Muscle of leg (tissue), 11 donors: Measurements from ENCODE around the gene MRPS26. TPM values are rescaled to one million over a fixed set of nuclear protein-coding genes. Genes with fewer than 3 reads are reported as not detected.
"Not testable (repeated sequence)": the region's sequence is repeated elsewhere in the genome, so short reads cannot be mapped to it uniquely, and the experiment has no call there.

Experiments used
- DNase-seq: peaks from one replicate; pipeline ENCODE4 v3.0.0; 2013
- H3K27ac ChIP-seq: one replicate; pipeline ENCODE4 v1.5.1; 2013; ENCODE audit warnings: mild to moderate bottlenecking, low read length, control low read depth
- H3K27me3 ChIP-seq: one replicate; pipeline ENCODE4 v1.6.1; 2013; ENCODE audit warnings: low read length; ENCODE audit not compliant: control insufficient read depth, insufficient read depth
- H3K36me3 ChIP-seq: one replicate; pipeline ENCODE4 v1.6.1; 2013; ENCODE audit warnings: low read length; ENCODE audit not compliant: control insufficient read depth, insufficient read depth
- H3K4me1 ChIP-seq: one replicate; pipeline ENCODE4 v1.6.1; 2013; ENCODE audit warnings: low read length; ENCODE audit not compliant: control insufficient read depth, insufficient read depth
- H3K4me3 ChIP-seq: one replicate; pipeline ENCODE4 v1.5.1; 2013; ENCODE audit warnings: low read length, control low read depth
- H3K9me3 ChIP-seq: replicated peaks from 2 replicates; pipeline ENCODE4 v1.6.1; 2013; ENCODE audit warnings: low read depth, low read length; ENCODE audit not compliant: control insufficient read depth
- WGBS: methylation state at CpG from one replicate; pipeline ENCODE4 v1.1.5; 2013; ENCODE audit warnings: missing lambda C conversion rate; ENCODE audit not compliant: insufficient coverage; 5-methylcytosine and 5-hydroxymethylcytosine counted together
- polyA plus RNA-seq, 8 donors: library from polyadenylated mRNA; unstranded; fragments of 120-200 nt; gene quantifications; one replicate each; pipeline versions ENCODE4 v1.2.1 to v1.2.3, GENCODE V29; 2013; ENCODE audit warnings: inconsistent platforms in 1 of 8, low replicate concordance in 1 of 8; ENCODE audit not compliant: insufficient read length in 8 of 8, insufficient read depth in 1 of 8
- total RNA-seq: library from RNA; stranded (reverse); fragments of 120-200 nt; gene quantifications from one replicate; pipeline ENCODE4 v1.2.4, GENCODE V29; 2013

The MRPS26 gene
- total and polyA plus RNA-seq, 9 donors = 37.3 to 47.2 (median 39.6) TPM

DNA sequence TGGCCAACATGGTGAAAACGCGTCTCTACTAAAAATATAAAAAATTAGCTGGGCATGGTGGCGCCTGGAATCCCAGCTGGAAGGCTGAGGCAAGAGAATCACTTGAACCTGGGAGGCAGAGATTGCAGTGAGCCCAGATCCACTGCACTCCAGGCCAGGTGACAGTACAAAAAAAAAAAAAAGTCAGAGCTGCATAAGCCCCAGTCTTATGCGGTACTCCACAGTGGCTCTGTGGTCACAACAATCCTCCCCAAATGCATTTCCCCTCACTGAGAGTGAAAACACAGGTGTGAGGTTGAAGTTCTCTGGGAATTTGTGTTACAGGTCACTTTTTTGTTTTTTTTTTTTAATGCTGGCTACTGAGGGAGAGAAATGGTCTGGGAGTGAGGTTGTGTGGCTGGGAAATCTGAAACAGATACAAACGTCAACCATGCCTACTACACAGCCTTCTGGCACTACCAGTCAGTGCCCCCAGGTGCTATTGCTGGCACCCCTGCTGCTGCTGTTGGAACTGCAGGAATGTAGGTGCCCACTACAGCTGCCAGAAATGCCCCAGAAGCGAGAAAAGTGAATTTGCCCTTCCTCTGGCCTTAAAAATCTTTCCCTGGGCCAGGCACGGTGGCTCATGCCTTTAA is 5.7 kb downstream of the MRPS26 start:
- DNase-seq = no peak
- H3K4me1 ChIP-seq = peaks cover 15% of the 10 kb centered on the region
- no peak overlapping the region for H3K27ac ChIP-seq
- WGBS = 55% methylated on average over 3 of the region's 7 CpGs
- H3K36me3 ChIP-seq = peaks cover 31% of the 10 kb centered on the region
- no peaks in the 10 kb centered on the region for H3K27me3 ChIP-seq
- H3K9me3 ChIP-seq = no peaks in the 10 kb centered on the region
- H3K4me3 ChIP-seq = no peak overlapping the region

DNA sequence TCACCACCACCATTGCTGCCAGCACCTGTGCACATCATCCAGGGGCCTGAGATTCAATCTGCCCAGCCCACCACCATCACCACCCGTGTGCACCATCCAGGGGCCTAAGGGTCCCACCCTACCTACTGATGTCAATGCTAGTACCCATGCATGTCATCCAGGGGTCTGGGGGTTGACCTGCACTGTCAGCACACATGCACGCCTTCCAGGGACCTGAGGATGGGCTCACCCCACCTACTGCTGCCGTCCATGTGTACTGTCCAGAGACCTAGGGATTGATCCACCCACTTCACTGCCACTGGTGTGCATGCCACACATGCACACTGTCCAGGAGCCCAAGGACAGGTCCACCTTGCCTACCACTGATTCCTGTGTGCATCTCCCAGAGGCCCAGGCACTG is 13.6 kb downstream of the MRPS26 start:
- H3K27me3 ChIP-seq = no peaks in the 10 kb centered on the region
- no peak overlapping the region for H3K27ac ChIP-seq
- no peaks in the 10 kb centered on the region for H3K36me3 ChIP-seq
- no peaks in the 10 kb centered on the region for H3K4me1 ChIP-seq
- no peak for DNase-seq
- H3K4me3 ChIP-seq = no peak overlapping the region
- no peaks in the 10 kb centered on the region for H3K9me3 ChIP-seq
- 92% methylated on average over 3 of the region's 3 CpGs for WGBS

DNA sequence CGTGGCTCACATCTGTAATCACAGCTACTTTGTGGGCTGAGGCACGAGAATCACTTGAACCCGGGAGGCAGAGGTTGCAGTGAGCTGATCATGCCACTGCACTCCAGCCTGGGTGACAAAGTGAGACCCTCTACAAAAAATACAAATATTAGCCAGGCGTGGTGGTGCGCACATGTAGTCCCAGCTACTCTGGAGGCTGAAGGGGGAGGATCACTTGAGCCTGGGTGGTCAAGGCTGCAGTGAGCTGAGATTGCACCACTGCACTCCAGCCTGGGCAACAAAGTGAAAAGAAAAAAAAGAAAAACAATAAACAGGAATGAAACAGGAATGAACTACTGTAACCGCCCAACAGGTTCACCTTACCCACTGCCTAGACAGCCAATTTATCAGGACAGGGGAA is 18.3 kb downstream of the MRPS26 start:
- H3K4me1 ChIP-seq, DNase-seq, H3K27me3 ChIP-seq, H3K27ac ChIP-seq, H3K4me3 ChIP-seq, H3K9me3 ChIP-seq, H3K36me3 ChIP-seq: not testable (repeated sequence)
- 71% methylated on average over 3 of the region's 6 CpGs for WGBS

DNA sequence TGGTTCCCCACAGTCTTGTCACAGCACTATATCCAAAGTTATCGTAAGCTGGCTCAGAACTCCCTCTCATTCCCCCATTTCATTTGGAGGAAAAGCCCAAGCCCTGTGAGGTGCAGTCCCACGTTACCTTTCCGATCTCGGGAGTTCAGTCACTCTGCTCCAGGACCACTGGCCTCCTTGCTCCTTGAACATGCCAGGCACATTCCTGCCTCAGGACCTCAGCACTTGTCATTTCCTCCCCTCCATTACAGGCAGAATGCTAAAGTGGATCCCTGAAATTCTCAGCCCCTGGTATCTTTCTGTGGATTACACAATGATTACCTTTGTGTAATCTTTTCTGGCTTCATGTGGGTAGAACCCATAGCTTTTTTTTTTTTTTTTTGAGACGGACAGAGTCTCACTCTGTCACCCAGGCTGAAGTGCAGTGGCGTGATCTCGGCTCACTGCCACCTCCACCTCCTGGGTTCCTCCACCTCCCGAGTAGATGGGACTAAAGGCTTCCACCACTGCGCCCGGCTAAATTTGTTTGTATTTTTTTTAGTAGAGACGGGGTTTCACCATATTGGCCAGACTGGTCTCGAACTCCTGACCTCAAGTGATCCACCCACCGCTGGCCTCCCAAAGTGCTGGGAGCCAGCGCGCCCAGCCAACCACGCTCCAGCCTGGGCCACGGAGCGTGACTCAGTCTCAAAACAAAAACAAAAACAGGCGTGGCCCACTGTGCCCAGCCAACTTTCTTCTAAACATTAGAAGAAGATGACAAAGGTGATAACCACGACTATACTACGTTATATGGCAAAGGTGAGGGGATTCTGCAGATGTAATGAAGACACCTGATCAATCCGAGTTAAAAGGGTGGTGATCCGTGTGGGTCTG is 21.5 kb downstream of the MRPS26 start:
- no peak for DNase-seq
- 78% methylated on average over 14 of the region's 23 CpGs for WGBS
- Histone ChIP-seq H3K36me3 (no peaks in the 10 kb centered on the region), H3K4me3 (no peak overlapping the region), H3K4me1 (peaks cover 8% of the 10 kb centered on the region), H3K9me3 (no peaks in the 10 kb centered on the region), H3K27me3 (peaks cover 19% of the 10 kb centered on the region), H3K27ac (no peak overlapping the region)

DNA sequence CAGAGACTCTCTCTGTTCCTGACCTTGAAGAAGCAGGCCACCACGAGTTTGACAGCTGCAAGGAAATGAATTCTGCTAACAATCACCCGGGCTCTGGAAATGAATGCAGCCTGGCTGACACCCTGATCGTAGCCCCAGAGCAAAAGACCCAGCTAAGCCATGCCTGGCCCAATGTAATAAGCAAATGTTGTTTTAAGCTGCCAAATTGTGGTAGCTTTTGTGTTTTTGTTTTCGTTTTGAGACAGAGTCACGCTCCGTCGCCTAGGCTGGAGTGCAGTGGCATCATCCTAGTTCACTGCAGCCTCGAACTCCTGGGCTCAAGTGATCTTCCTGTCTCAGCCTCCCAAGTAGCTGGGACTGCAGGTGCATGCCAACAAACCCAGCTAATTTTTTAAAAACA is 22.2 kb downstream of the MRPS26 start:
- Histone ChIP-seq H3K4me3 (no peak overlapping the region), H3K36me3 (no peaks in the 10 kb centered on the region), H3K9me3 (no peaks in the 10 kb centered on the region), H3K27ac (no peak overlapping the region), H3K27me3 (peaks cover 26% of the 10 kb centered on the region), H3K4me1 (peaks cover 10% of the 10 kb centered on the region)
- 66% methylated on average over 7 of the region's 8 CpGs for WGBS
- DNase-seq = no peak

DNA sequence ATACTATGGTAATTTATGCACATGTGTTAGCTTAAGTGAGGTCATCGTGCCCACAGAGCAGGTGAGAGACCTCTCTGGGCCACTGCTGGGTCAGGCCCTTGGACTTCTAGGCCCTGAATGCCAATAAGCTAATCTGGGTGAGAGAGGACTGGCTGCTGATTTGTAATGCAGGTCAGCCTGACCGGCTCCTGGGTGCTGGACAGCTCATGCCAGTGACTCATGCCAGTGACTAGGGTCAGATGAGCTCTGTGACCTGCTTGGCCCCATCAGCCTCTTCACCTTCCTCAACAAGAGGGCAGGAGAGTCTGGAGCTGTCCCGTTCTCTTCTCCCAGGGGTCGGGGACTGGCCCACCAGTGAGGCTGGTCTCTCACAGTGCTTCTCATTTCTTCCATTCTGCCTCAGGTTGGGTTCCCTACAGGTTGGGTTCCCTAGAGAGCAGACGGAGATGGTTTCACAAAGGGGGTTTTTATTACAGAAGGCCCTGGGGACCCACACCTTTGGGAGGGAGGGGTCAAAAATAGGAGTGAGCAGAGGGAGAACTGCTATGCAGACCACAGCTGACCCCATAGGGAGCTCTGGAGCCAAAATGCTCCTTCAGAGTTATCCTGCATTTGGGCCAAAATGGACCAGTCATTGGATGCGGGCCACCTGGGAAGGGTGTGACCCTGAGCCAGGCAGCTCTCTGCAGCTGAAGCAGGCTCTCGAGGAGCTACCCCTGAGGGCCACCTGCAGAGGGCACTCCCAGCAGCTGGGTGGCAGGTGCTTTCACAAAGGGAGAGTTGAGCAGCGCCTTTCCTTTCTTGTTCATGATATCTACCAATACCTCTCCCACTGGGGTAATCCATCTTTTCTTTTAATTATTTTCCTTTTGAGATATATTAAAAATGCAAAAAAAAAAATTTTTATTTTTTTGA is 23.4 kb downstream of the MRPS26 start:
- 77% methylated on average over 4 of the region's 8 CpGs for WGBS
- Histone ChIP-seq H3K4me3 (no peak overlapping the region), H3K36me3 (no peaks in the 10 kb centered on the region), H3K27me3 (peaks cover 29% of the 10 kb centered on the region), H3K27ac (no peak overlapping the region), H3K4me1 (peaks cover 10% of the 10 kb centered on the region), H3K9me3 (no peaks in the 10 kb centered on the region)
- no peak for DNase-seq

DNA sequence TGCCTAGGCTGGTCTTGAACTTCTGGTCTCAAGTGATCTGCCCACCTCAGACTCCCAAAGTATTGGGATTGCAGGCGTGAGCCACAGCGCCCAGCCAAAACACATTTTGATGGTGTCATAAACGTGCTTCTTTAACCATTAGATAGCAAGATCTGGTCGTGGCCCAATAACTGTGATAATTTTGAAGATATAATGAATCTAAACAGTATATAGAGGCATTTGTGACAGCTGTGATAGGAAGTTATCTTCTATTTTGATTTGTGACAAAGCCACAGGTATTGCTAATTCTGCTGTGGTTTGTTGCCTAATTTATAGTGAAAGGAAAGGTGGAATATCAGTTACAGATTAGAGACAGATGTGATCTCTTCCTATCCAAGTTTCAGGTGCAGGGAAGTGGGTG is 24.9 kb downstream of the MRPS26 start:
- H3K27me3 ChIP-seq = peaks cover 35% of the 10 kb centered on the region
- H3K4me3 ChIP-seq = no peak overlapping the region
- H3K36me3 ChIP-seq = no peaks in the 10 kb centered on the region
- peaks cover 10% of the 10 kb centered on the region for H3K4me1 ChIP-seq
- no peaks in the 10 kb centered on the region for H3K9me3 ChIP-seq
- WGBS = 80% methylated on average over 1 of the region's 4 CpGs
- H3K27ac ChIP-seq = no peak overlapping the region
- no peak for DNase-seq

DNA sequence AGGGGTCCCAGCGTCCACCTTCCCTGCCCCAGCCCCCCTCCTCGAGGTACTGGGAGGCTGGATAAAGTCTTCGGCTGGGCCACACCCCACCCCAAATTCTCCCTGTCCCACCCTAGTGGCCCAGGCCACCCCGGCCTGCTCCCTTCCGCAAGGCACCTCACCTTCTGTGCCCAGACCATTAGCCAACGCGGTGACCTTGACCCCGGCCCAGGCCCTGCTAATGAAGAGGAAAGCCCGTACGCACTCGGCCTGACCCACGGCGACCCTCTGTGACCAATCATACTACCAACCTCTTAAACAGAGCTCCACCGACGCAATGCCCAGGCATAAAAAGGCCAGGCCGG is 25.4 kb downstream of the MRPS26 start:
- Histone ChIP-seq H3K4me3 (peak overlapping the region; percentile 45), H3K36me3 (no peaks in the 10 kb centered on the region), H3K4me1 (peaks cover 10% of the 10 kb centered on the region), H3K27ac (no peak overlapping the region), H3K9me3 (no peaks in the 10 kb centered on the region), H3K27me3 (peaks cover 40% of the 10 kb centered on the region)
- WGBS = 43% methylated on average over 16 of the region's 16 CpGs
- DNase-seq = no peak

DNA sequence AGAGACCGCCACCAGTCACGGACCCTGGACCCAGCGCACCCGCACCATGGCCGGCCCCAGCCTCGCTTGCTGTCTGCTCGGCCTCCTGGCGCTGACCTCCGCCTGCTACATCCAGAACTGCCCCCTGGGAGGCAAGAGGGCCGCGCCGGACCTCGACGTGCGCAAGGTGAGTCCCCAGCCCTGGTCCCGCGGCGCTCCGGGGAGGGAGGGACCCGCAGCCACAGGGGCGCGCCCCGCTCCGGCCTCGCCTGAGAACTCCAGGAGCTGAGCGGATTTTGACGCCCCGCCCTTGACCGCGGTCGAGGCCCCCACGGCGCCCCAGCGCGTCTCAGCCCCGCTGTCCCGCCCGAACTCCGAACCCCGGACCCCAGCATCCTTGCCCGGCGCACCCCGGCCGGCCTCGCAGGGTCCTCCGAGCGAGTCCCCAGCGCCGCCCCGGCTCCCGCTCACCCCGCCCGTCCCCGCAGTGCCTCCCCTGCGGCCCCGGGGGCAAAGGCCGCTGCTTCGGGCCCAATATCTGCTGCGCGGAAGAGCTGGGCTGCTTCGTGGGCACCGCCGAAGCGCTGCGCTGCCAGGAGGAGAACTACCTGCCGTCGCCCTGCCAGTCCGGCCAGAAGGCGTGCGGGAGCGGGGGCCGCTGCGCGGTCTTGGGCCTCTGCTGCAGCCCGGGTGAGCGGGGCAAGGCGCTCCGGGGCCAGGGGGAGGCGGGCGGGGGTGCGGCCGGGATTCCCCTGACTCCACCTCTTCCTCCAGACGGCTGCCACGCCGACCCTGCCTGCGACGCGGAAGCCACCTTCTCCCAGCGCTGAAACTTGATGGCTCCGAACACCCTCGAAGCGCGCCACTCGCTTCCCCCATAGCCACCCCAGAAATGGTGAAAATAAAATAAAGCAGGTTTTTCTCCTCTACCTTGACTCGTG is 26.0 kb downstream of the MRPS26 start, which contains the start of gene OXT:
Gene OXT, plus strand, starts transcription at position 11 of the 920 bp plus-strand sequence. Its CDS starts 36 bp downstream, at position 47.
- Histone ChIP-seq H3K27me3 (peaks cover 42% of the 10 kb centered on the region), H3K4me3 (peak within 1 kb of the TSS; percentile 45)

More for the DNA sequence above, 26.0 kb downstream of the MRPS26 start, which contains the start of gene OXT:
- H3K9me3 ChIP-seq = no peaks in the 10 kb centered on the region
- H3K36me3 ChIP-seq = no peaks in the 10 kb centered on the region
- peak; percentile 68 for DNase-seq
- H3K27ac ChIP-seq = no peak within 1 kb of the TSS
- WGBS = 6% methylated on average over 84 of the region's 95 CpGs
- H3K4me1 ChIP-seq = peaks cover 10% of the 10 kb centered on the region
